ENCODE data around the gene THG1L.

The THG1L gene

DNA sequence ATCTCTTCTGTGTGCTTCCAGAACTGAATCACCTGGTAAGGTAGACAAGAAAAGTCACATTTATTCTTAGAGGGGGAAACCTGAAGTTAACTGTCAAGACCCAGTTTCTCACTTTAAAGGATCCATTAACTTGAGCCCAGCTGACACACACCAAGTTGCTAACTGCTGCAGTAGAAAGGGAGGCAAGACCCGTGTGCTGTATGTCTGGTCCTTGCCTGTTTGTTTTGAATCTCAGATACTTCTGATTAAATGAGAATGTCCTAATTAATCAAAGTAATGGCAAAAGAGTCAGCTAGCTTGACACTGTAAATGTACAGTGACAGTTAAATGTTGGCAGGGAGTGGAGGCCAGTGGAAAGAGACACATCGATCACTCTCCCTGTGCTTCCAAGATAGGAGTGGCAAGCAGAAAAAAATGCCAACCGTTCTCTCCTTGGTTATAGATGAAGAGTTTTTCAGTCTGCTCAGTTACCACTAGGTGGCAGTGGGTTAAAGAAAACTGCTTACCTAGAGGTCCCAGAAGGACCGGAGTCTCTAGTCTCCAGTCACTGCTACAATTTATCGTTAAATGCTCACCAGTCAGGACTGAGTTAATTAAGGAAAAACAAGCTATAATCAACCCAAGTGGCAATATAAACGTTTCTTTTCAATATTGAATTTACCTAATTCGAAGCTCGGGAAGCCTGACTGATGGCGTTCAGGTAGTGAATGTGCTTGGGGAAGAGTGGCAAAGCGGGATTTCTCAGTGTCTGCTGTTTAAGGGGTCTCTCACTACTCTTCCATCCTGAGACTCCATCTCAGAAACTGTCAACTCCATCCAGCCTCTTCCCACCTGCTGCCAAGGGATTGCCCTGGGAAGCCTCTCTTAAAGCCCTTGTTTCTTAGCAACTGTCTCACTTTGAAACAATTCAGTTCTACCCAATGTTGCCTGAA is 30.7 kb downstream of the THG1L start:
- DNase-seq: peak; percentile 58 to 73

GRCh38 chr5:157764531-157764930 is 33.3 kb downstream of the THG1L start:
- no peak for DNase-seq

GRCh38 chr5:157766442-157766841 is 35.2 kb downstream of the THG1L start:
- no peak for DNase-seq

GRCh38 chr5:157766902-157767301 is 35.7 kb downstream of the THG1L start:
- DNase-seq: no peak

- no peak for DNase-seq
Observed at GRCh38 chr5:157767689-157768088, 36.5 kb downstream of the THG1L start.

DNA sequence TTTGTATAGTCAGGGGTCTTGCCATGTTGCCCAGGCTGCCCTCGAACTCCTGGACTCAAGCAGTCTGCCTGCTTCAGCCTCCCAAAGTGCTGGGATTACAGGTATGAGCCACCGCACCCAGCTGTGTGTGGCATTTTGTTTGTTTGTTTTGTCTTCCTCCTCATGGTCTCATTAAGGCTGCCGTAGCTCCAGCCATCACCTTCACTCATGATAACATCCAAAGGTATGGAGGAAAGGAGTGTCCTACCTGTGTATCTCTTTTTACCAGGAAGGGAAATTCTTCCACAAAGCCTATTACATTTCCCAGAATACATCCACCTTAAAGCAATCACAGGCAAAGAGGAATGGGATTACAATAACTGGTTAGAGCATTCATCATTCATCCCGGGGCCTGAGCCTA is 39.4 kb downstream of the THG1L start:
- DNase-seq: no peak

DNA sequence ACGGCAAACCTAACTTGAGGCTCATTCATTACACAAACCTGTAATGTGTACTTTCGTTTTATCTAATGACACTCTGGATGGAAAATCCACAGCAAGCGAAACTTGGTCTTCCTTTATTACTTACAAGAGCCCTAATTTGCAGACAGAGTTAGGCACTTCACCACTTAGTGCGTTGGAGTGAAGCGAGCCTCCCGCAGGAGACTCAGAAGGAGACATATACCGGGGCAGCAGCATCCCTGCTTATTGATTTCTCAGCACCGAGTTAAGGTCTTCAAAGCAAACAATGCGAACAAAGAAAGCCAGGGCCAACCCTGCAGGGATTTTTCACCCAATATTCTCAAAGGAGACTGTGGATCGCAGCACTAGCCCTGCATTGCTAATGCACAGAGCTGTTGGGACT is 40.9 kb downstream of the THG1L start:
- DNase-seq: no peak

DNA sequence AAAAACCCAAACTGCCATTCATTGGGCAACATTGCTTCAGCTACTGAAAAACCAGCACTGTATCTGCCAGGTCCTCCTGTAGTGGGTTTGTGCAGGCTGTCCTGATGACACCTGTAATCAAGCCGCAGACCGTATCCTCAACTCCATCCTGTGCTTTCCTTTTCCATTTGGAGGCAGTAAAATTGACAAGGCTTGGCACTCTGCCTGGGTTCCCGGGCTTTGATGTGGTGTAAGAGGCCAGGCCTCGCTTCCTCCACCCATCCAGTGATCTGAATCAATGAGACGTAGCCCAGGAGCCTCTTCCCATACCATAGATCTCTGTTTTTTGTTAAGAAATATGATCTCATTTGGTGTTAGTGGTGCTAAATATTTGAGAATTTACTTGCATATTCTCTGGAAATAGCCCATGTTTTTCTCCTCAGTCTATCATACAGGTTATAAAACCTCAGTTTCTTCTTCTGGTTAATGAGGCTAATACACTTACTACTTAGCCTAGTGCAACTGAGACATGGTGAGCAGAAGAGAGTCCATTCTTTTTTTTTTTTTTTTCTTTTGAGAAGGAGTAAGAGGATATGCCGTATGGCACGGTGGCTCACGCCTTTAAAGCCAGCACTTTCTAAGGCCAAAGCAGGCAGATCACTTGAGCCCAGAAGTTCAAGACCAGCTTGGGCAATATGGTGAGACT is 47.0 kb downstream of the THG1L start:
- peak; percentile 75 to 84 for DNase-seq

GRCh38 chr5:157779221-157779620 is 48.0 kb downstream of the THG1L start:
- no peak for DNase-seq

DNA sequence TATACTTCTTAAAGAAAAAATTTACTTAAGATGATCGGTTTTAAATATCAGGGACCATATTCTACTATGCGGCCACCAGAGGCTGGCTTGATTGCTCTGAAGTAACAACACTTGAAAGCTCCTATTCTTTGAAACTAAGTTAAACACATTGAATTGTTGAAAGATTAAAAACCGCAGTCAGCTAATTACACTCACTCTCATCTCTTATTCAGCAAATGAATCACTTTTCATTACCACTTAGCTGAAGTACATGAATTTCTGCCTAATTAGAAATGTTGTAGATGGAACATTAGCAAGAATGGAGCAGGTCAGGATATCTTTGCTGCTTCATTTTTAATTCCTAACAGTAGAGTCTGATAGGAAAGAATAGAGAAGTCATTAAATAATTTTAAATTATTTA is 54.6 kb downstream of the THG1L start:
- DNase-seq: no peak
